SK-N-SH treated with all-trans-retinoic acid at 6 μM for 48 hours (cell line): ENCODE results near the gene MMP27.

Experiments
- ATAC-seq: fragments of 200-7000 bp; cut with Tn5 transposase; 3 replicates; pipeline ENCODE4 v1.9.1; 2020; ENCODE audit warnings: mild to moderate bottlenecking, moderate library complexity
- GLIS3 ChIP-seq: fragments of 250-450 bp; sonication (Bioruptor Pico); IDR thresholded peaks from 2 replicates; pipeline ENCODE4 v1.5.0; 2020; ENCODE audit warnings: mild to moderate bottlenecking, moderate library complexity
- PATZ1 ChIP-seq: fragments of 250-450 bp; sonication (Bioruptor Pico); IDR thresholded peaks from 2 replicates; pipeline ENCODE4 v1.8.0; 2020; ENCODE audit warnings: mild to moderate bottlenecking, moderate library complexity, borderline replicate concordance
- POU6F1 ChIP-seq: fragments of 250-450 bp; sonication (Bioruptor Pico); IDR thresholded peaks from 2 replicates; pipeline ENCODE4 v1.8.0; 2021; ENCODE audit warnings: low read depth, mild to moderate bottlenecking, moderate library complexity, borderline replicate concordance
- ZNF70 ChIP-seq: fragments of 450-650 bp; formaldehyde crosslinking; IDR thresholded peaks from 2 replicates; pipeline ENCODE4 v1.5.0; 2020; ENCODE audit warnings: mild to moderate bottlenecking, moderate library complexity

Gene MMP27

GRCh38 chr11:102647430-102647829, 58.1 kb downstream of the MMP27 start:
- no peak for TF ChIP-seq POU6F1 (CRISPR knock-in tag)
- no peak for ATAC-seq

DNA sequence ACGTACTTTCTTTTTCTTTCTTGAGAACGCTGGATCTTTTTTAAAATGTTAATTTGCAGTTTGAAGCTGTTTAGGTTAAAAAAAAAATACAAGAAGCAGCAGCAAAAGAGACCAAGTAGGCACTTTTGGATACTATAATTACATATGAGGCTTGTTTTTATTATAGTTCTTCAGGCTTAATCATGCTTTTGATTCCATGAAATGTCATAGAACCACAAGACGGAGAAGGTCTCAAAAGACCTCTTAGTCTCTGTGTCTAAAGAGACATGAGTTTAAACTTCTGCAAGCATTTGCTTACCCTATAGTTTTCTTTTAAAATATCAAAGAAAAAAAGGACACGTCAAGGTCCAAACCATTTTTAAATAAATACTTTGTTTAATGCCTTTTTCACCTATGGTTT, 61.6 kb downstream of the MMP27 start:
- TF ChIP-seq ZNF70 (CRISPR knock-in tag) (no peak), PATZ1 (CRISPR knock-in tag) (no peak), GLIS3 (CRISPR knock-in tag) (no peak)
- ATAC-seq: no peak
